HG02840 (cell line): Measurements from ENCODE around the gene FAM219A.
"Not testable (repeated sequence)": the region's sequence is repeated elsewhere in the genome, so short reads cannot be mapped to it uniquely, and the experiment has no call there.

Experiments used
- ATAC-seq: cut with Tn5 transposase; IDR thresholded peaks from one replicate; pipeline ENCODE4 v1.9.1; 2021; ENCODE audit warnings: mild to moderate bottlenecking, moderate library complexity, moderate number of reproducible peaks; ENCODE audit not compliant: unreplicated experiment, low FRiP score

FAM219A gene

GRCh38 chr9:34485822-34486221 is 27.5 kb upstream of the FAM219A start:
- no peak for ATAC-seq

GRCh38 chr9:34484678-34485077 is 26.3 kb upstream of the FAM219A start:
- no peak for ATAC-seq

GRCh38 chr9:34482746-34483145 is 24.4 kb upstream of the FAM219A start:
- ATAC-seq, result not testable (repeated sequence)

GRCh38 chr9:34481620-34482019 is 23.2 kb upstream of the FAM219A start:
- ATAC-seq, result not testable (repeated sequence)

DNA sequence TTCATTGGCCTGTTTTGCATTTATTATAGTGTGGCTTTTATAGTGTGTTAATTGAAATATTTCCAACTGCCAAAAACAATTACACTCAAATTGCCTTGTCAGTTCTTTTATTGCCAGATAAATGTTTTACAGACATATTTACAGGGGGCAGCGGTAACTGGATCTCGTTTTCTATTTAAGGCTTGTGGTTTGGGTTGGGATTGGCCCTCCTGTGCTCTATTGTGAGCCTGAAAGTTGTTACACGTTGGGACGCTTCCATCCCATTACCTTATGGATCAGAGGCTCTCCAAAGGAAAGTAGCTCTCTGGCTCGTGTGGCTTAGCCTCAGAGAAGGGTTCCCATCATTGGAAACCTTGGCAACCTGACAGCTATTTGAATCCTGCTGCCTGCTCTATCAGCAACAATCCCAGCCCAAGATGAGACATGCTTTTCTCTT is 21.1 kb upstream of the FAM219A start:
- no peak for ATAC-seq

DNA sequence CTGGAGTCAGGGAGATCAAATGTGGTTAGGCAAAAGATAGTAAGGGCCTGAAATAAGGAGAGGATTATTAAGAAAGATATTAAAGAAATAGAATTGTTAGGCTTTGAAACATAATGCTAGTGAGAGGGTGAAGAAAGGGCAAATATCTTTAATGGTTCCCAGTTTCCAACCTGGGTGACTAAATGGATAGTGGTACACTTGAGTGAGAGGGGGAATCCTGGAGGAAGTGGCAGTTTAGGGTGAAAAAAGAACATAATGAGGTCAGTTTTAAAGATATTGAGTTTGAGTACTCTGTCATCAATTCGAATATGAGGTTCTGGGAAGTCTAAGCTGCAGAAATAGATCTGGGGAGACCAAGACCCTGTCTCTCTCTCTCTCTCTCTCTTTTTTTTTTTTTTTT is 19.2 kb upstream of the FAM219A start:
- no peak for ATAC-seq

DNA sequence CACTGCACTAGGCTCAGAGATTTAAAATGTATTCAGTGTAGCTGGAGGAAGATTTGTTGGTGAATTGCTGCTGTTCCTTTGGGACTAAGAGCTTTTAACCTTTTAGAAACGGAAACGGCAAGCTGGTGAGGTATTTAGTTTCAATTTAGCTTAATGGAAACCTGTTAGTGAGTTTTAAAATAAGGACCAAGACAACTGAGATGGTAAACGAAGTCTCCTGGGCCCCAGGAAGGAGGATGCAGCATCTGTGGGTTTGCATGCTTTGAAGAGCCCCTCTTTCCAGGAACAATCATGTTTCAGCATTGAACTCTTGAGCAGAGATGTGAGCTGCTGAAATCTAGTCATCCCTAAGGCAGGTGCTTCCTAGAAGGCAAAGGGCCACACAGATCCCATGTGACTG is 16.7 kb upstream of the FAM219A start:
- no peak for ATAC-seq

DNA sequence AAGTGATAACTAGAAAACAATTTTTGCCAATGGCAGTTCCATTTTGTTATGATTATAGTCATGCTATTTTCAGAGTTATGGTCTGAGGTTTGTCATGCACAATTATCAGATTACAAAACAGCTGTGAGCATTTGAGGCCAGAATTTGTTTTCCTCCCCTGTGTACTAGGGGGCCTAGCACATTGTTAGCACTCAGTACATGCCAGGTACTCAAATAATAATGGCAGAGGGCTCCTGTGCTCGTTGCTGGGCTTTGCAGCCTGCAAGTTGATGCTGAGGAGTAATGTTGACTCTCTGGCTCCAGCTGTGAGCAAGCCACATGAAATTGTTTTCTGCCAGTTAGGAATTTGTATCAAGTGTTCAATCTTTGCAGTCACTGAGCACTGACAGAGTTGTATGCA is 7.1 kb upstream of the FAM219A start:
- no peak for ATAC-seq

GRCh38 chr9:34464571-34464970 is 6.2 kb upstream of the FAM219A start:
- ATAC-seq, result no peak

DNA sequence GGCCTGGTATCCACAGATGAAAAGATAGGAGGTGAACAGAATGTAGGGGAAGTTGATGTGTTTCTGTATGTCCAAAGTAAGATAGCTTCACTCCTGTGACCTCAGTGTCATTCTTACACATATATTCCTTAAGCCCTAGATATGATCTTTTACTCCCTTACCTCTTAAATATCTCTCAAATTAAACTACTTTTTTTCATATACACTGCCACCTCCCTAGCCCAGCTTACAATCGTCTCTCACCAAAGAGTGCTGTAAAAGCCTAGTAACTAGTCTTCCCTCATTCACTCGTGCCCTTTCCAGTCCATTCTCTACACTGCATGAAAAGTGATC is 5.5 kb upstream of the FAM219A start:
- ATAC-seq, result no peak

GRCh38 chr9:34463098-34463900 is 4.9 kb upstream of the FAM219A start:
- no peak for ATAC-seq

- no peak for ATAC-seq
These were observed 1.6 kb upstream of the FAM219A start for GRCh38 chr9:34459941-34460340.

GRCh38 chr9:34459356-34459755 is 986 bp upstream of the FAM219A start:
- no peak for ATAC-seq

DNA sequence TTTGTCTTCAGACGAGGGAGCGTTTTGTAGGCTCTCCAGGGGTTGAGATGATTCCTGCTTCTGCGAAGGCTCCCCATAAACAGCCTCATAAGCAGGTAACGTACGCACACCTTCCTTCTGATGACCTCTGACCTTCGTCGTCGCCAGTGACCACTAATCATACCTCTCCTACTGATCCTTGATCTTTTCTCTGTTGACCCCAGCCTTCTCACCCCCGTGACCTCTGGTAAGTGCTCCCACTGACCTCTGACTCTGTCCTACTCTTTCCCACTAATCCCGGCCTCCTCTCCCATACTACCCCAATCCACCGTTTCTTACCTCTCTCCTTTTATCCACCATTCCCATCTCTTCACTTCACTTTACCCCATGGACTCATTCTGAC is 580 bp upstream of the FAM219A start:
- no peak for ATAC-seq

GRCh38 chr9:34457266-34458012 is 931 bp downstream of the FAM219A start:
- ATAC-seq, result no peak

DNA sequence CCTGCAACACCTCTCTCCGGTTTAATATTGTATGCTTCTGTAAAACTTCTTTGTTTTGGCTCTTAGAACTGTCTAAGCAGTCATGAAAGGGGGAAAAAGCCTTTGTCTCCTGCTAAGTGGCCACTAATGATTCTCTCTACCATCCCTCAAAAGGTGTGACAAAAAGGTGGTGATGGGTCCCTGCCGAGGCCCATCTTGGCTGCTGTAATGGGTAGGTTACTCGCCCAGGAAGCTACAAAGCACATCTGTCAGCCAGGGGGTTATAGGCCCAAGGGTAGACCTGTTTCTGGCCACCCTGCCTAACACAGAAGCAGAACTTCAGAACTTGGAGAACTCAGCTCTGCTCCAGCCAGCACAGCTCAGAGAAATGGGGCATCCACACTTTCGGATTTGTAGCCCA is 1.6 kb downstream of the FAM219A start:
- ATAC-seq, result no peak

DNA sequence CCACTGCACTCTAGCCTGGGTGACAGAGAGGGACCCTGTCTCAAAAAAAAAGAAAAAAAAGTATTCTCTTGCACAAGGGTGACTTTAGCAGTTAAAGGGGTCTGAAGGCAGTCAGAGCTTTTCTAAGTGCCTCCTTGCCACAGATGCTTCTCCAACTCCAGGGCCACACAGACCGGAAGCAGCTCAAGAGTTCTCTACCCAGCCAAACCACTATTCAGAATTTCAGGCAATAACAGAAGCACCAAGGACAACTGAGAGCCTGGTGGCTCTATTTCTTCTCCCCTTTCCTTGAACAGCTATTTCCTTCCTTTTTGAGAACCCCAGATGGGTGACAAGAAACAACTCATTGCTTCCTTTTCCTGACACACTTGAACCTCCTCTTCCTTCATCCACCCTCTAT is 2.2 kb downstream of the FAM219A start:
- ATAC-seq, result no peak

DNA sequence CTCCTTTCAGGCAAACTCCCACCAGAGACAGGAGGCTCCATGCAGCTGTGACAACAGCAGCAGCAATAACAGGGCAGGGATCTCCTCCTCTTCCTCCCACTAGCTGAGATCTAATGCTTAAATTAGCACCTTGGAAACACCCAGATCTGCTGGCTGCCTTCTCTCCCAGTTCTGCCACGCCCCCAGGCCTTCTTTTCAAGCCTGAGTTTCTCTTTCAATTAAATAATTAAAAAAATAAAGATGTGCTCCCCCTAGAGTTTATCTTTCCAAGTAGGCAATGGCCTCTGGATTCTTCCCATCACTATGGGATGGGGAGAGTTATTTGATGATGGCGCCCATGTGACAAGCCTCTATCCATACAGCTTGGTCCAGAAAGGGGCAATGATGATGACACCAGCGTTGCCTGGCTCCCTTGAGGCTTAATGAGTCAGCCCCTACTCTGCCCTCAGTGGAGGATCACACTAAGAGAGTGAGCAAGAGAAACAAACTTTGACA is 3.8 kb downstream of the FAM219A start:
- no peak for ATAC-seq

DNA sequence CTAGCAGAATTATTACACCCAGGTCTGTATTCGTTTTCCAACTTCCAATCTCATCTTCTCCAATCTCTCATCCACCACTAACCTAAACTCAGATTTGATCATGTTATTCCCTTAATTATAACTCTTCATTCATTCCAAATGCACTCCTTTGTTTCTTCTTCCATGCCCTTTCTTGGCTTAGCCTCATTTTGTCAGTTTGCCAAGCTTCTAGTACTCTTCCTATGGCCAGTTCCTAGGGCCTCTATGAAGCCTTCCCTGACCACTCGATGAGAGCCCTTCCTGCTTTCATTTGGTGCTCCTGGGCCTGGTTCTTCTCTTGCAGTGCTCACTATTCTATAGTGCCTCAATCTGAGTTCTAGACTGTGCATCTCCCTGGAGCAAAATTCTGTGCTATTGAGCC is 5.8 kb downstream of the FAM219A start:
- ATAC-seq, result no peak

GRCh38 chr9:34451545-34451944 is 6.8 kb downstream of the FAM219A start:
- no peak for ATAC-seq

DNA sequence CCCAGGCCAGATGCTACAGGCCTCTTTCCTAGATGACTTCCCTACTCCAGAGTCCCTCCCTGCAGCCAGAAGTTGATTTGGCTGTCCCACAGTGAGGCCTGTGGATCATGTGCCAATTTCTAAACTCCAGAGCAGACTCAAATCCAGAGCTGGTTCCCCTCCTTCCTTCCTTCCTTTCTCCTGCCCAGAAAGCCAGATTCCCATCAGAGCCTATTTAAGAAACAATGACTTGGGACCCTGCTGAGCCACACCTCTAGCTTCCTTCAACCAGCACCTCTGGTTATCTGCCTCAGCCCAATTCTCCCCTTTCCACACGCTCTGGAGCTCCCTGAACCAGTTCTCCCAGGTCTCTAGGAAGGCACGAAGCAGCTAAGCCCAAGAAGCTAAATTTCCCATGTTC is 7.2 kb downstream of the FAM219A start:
- ATAC-seq, result no peak

- ATAC-seq, result no peak
These were observed 7.7 kb downstream of the FAM219A start for GRCh38 chr9:34450644-34451043.
